Esophagus (tissue), 2 donors: ENCODE data around the gene PPIH. TPM values are rescaled to one million over a fixed set of nuclear protein-coding genes. Genes with fewer than 3 reads are reported as not detected.
"Not testable (repeated sequence)": the region's sequence is repeated elsewhere in the genome, so short reads cannot be mapped to it uniquely, and the experiment has no call there.

ENCODE experiments used
- H3K27ac ChIP-seq, 2 donors: one replicate each; pipeline ENCODE4 v1.5.1; 2013; ENCODE audit warnings: low read depth in 2 of 2, mild to moderate bottlenecking in 2 of 2, inconsistent platforms in 1 of 2, low read length in 1 of 2, moderate library complexity in 1 of 2
- H3K27me3 ChIP-seq, 2 donors: one replicate each; pipeline ENCODE4 v1.6.1; 2013; ENCODE audit warnings: low read length in 2 of 2, control low read depth in 1 of 2, mild to moderate bottlenecking in 1 of 2; ENCODE audit not compliant: insufficient read depth in 2 of 2, control insufficient read depth in 1 of 2
- H3K36me3 ChIP-seq, 2 donors: one replicate each; pipeline ENCODE4 v1.6.1; 2013; ENCODE audit warnings: low read length in 1 of 2; ENCODE audit not compliant: control insufficient read depth in 2 of 2, insufficient read depth in 2 of 2
- H3K4me1 ChIP-seq, 2 donors: one replicate each; pipeline ENCODE4 v1.6.1; 2013; ENCODE audit warnings: low read length in 1 of 2; ENCODE audit not compliant: control insufficient read depth in 2 of 2, insufficient read depth in 2 of 2
- H3K4me3 ChIP-seq, 2 donors: one replicate each; pipeline ENCODE4 v1.5.1; 2013; ENCODE audit warnings: low read length in 2 of 2, mild to moderate bottlenecking in 2 of 2, low read depth in 1 of 2, moderate library complexity in 1 of 2
- H3K9me3 ChIP-seq, 2 donors: one replicate each; pipeline ENCODE4 v1.6.1; 2013; ENCODE audit warnings: mild to moderate bottlenecking in 2 of 2, low read depth in 1 of 2, low read length in 1 of 2, moderate library complexity in 1 of 2; ENCODE audit not compliant: control insufficient read depth in 2 of 2, insufficient read depth in 1 of 2
- WGBS, 2 donors: extraction: QIAGEN DNeasy Blood & Tissue Kit; methylation state at CpG; one replicate each; pipeline ENCODE4 v1.1.7; 2013; 5-methylcytosine and 5-hydroxymethylcytosine counted together
- polyA plus RNA-seq, 2 donors: library from polyadenylated mRNA; stranded (reverse); fragments of 200-250 nt; gene quantifications; one replicate each; pipeline ENCODE4 v1.2.3, GENCODE V29; 2013
- donor health status: healthy with polysubstance abuse.
- donor health status: Bipolar disorder and iron deficiency.

PPIH gene
- polyA plus RNA-seq, 2 donors, result 44.9 to 48.9 TPM

DNA sequence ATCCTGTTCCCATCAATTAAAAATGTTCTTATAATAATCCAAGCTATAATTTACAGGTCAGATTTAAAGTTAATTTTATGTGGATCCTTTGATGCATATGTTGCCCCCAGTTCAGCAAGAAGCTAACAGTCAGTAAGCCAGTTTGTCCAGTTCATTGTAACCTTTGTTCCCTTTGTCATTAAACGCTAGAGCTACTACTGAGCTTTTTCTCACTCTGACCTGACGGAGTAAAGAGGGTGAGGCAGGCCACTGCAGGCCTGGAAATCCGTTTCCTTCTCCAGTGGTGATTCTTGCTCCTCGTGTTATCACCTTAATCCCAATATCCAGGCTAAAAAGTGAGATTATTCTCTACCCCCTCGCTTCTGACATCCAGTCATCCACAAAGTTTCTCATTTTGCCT lies 34.2 kb downstream of the PPIH start:
- Histone ChIP-seq H3K36me3 (peaks cover 3 to 8% of the 10 kb centered on the region in 2 donors), H3K27ac (no peak overlapping the region), H3K9me3 (no peaks in the 10 kb centered on the region), H3K4me3 (no peak overlapping the region), H3K27me3 (no peaks in the 10 kb centered on the region), H3K4me1 (peaks cover 0 to 2% of the 10 kb centered on the region in 2 donors)
- 28 to 39% methylated on average over 5 of the region's 5 CpGs for whole genome bisulfite sequencing, 2 donors

GRCh38 chr1:42692911-42693310 lies 34.7 kb downstream of the PPIH start:
- Histone ChIP-seq H3K4me3 (no peak overlapping the region), H3K4me1 (peaks cover 0 to 2% of the 10 kb centered on the region in 2 donors), H3K36me3 (peaks cover 3 to 12% of the 10 kb centered on the region in 2 donors), H3K9me3 (no peaks in the 10 kb centered on the region), H3K27me3 (no peaks in the 10 kb centered on the region), H3K27ac (no peak overlapping the region)
- WGBS, 2 donors, result 58 to 59% methylated on average over 2 of the region's 2 CpGs

DNA sequence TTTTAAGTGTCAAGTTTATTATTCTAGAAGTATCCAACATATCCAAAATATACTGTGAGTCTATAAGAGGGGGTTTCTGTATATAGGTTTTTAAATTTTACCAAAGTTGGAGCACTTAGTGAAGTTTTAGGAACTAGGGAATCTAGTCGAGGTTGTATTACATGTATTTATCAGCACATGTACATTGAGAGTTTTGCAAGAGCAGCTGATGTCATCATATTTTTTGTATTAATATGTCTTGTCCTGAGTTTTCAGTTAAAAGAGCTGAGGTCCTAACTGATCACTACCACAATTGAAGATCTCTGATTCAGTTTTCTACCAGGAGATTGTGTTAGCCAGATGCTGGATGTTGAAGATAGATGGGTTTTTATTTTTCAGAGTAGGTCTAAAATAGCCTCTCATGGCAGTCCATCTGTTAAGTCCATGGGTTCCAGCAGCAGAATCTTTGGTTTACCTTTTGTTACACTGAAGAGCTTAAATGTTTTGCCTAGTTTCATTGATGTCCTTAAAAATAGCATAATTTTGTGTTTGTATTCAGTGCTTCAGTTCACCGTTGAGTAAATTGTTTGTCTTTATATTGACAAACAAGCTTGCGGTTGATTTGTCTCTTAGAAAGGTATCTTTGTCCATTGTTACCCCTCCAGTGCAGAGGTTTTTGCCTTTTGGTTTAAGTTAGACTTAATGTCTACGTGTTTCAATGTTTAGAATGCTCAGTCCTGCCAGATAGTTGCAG lies 40.0 kb downstream of the PPIH start:
- H3K9me3 ChIP-seq, result no peaks in the 10 kb centered on the region
- 91 to 93% methylated on average over 4 of the region's 4 CpGs for WGBS, 2 donors

GRCh38 chr1:42700006-42700405 lies 41.8 kb downstream of the PPIH start:
- Histone ChIP-seq H3K27ac (no peak overlapping the region), H3K4me3 (no peak overlapping the region), H3K27me3 (no peaks in the 10 kb centered on the region), H3K4me1 (no peaks in the 10 kb centered on the region), H3K9me3 (no peaks in the 10 kb centered on the region), H3K36me3 (peaks cover 15 to 24% of the 10 kb centered on the region in 2 donors)

More for the DNA sequence above, 40.0 kb downstream of the PPIH start:
- Histone ChIP-seq H3K27me3 (no peaks in the 10 kb centered on the region), H3K36me3 (peaks cover 12 to 20% of the 10 kb centered on the region in 2 donors), H3K4me1 (no peaks in the 10 kb centered on the region), H3K4me3 (no peak overlapping the region), H3K27ac (no peak overlapping the region)

GRCh38 chr1:42703888-42704464 lies 45.8 kb downstream of the PPIH start:
- no peaks in the 10 kb centered on the region for H3K27me3 ChIP-seq
- H3K9me3 ChIP-seq, result no peaks in the 10 kb centered on the region
- no peaks in the 10 kb centered on the region for H3K4me1 ChIP-seq
- H3K36me3 ChIP-seq, result peaks cover 10 to 12% of the 10 kb centered on the region in 2 donors
- H3K27ac ChIP-seq, result no peak overlapping the region
- H3K4me3 ChIP-seq, result no peak overlapping the region
- 93 to 97% methylated on average over 7 of the region's 7 CpGs for WGBS, 2 donors

DNA sequence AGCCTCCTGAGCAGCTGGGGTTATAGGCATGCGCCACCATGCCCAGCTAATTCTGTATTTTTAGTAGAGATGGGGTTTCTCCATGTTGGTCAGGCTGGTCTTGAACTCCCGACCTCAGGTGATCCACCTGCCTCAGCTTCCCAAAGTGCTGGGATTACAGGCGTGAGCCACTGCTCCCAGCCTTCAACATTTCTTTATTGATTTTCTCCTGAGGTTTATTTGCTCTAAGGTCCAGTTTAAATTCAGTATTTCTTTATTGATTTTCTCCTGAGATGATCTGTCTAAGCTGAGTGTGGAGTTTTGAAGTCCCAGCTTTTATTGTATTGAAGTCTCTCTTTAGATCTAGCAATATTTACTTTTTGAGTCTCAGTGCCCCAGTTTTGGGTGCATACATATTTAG lies 54.6 kb downstream of the PPIH start:
- H3K4me1 ChIP-seq, H3K27me3 ChIP-seq, H3K36me3 ChIP-seq, H3K9me3 ChIP-seq, H3K4me3 ChIP-seq, H3K27ac ChIP-seq: not testable (repeated sequence)
- WGBS, 2 donors, result 90 to 93% methylated on average over 3 of the region's 3 CpGs

- no peak overlapping the region for H3K27ac ChIP-seq
- H3K27me3 ChIP-seq, result no peaks in the 10 kb centered on the region
- H3K4me1 ChIP-seq, result no peaks in the 10 kb centered on the region
- no peak overlapping the region for H3K4me3 ChIP-seq
- peaks cover 0 to 3% of the 10 kb centered on the region in 2 donors for H3K36me3 ChIP-seq
- H3K9me3 ChIP-seq, result peaks cover 0 to 3% of the 10 kb centered on the region in 2 donors
Observed at GRCh38 chr1:42713293-42713692, 55.1 kb downstream of the PPIH start.

DNA sequence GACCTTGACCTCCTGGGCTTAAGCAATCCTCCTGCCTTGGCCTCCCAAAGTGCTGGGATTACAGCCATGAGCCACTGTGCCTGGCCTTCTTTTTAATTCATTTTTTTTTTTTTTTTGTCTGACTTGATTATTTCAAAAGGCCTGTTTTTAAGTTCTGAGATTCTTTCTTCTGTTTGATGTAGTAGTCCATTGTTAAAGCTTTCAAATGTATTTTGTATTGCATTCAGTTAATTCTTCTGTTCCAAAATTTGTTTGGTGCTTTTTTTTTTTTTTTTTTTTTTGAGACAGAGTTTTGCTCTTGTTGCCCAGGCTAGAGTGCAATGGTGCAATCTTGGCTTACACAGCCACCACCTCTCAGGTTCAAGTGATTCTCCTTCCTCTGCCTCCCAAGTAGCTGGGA lies 56.2 kb downstream of the PPIH start:
- not testable (repeated sequence) for H3K36me3 ChIP-seq

DNA sequence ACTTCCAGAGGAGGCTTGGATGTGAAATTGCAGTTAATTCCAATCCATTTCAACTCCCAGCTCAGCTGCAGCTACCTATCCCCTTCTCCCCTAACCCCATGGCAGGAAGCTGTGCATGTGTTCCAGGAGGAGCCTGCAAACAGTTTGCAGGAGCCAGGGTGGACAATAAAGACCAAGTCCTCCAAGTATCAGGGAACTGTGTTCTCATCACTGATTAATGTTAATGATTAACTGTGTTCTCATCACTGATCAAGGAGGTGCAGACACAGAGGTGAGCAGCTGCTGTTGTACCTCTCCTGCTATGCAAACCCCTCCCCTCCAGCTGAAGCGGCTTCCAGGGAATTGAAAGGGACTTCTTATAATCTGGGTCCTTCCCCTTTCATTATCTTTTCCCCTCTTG lies 62.6 kb downstream of the PPIH start:
- Histone ChIP-seq H3K27ac (no peak overlapping the region), H3K4me3 (no peak overlapping the region), H3K4me1 (no peaks in the 10 kb centered on the region), H3K36me3 (peaks cover 0 to 2% of the 10 kb centered on the region in 2 donors), H3K9me3 (no peaks in the 10 kb centered on the region), H3K27me3 (no peaks in the 10 kb centered on the region)
- 81 to 96% methylated on average over 1 of the region's 1 CpG for WGBS, 2 donors

More for the DNA sequence above, 56.2 kb downstream of the PPIH start:
- not testable (repeated sequence) for H3K9me3 ChIP-seq, H3K4me3 ChIP-seq, H3K4me1 ChIP-seq, H3K27me3 ChIP-seq, H3K27ac ChIP-seq

DNA sequence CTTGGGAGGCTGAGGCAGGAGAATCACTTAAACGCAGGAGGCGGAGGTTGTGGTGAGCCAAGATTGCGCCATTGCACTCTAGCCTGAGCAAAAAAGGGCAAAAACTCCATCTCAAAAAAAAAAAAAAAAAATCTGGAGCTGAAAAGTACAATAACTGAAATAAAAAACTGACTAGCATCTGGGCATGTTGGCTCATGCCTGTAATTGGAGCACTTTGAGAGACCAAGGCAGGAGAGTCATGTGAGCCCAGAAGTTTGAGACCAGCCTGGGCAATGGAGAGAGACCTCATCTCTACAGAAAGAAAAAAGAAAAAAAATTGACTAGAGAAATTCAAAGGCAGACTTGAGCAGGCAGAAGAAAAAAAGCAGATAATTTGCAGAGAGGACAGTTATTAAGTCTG lies 63.7 kb downstream of the PPIH start:
- H3K27me3 ChIP-seq, result no peaks in the 10 kb centered on the region
- 93 to 98% methylated on average over 3 of the region's 3 CpGs for WGBS, 2 donors
- H3K4me3 ChIP-seq, result no peak overlapping the region
- H3K36me3 ChIP-seq, result peaks cover 0 to 2% of the 10 kb centered on the region in 2 donors
- no peaks in the 10 kb centered on the region for H3K4me1 ChIP-seq
- no peak overlapping the region for H3K27ac ChIP-seq
- no peaks in the 10 kb centered on the region for H3K9me3 ChIP-seq
